H54 (cell line): ENCODE data around the gene HSPA2.
"Not testable (repeated sequence)": the region's sequence is repeated elsewhere in the genome, so short reads cannot be mapped to it uniquely, and the experiment has no call there.

Experiments used
- DNase-seq: peaks from one replicate; pipeline ENCODE4 v3.0.0; 2011; ENCODE audit warnings: low spot score, mixed read lengths; ENCODE audit not compliant: insufficient read length
- FAIRE-seq: peaks from 3 replicates; lab custom pipeline; 2011; peaks lifted over from hg19 to GRCh38; lab: Jason Lieb, UNC
- POLR2A ChIP-seq: IDR thresholded peaks from 2 replicates; pipeline ENCODE4 v1.6.1; 2011; ENCODE audit warnings: low read depth, mild to moderate bottlenecking, low read length

HSPA2 gene

DNA sequence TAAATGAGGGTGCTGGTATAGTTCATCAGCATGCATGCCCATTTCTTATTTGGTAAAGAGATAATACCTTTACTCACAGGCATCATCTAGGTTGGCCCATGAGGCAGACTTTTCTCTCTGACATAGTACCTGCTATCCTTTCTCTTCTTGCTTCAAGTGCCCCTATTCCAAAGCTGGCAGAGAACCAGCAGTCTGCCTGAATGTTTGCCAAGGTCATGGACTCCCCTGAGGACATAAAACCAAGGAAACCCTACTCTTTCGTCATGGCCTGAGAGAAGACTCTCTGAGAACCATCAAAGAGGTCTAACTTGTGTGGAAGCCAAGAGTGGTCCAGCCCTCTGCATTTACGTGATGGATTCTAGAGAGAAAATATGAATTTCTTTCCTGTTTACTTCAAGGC lies 21.1 kb downstream of the HSPA2 start:
- no peak for TF ChIP-seq POLR2A
- DNase-seq (no peak), FAIRE-seq (no peak)

DNA sequence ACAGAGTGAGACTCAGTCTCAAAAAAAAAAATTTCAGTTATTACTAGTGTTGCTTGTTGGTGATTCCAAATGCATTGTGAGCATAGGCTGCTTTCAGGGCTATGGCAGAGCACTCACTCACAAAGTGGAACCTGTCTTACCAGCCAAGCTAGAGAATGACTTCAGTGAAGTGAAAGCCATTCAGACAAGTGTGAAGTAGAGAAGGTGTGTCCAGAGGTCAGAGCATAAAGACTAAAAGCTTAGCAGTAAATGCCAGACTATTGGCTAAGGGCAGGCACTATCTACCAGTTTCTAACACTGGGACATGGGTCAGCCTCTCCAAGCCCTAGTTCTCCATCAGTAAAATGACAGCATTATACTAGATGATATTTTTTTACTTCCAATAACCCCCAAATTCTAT lies 21.9 kb downstream of the HSPA2 start:
- no peak for DNase-seq
- no peak for TF ChIP-seq POLR2A
- FAIRE-seq = no peak

DNA sequence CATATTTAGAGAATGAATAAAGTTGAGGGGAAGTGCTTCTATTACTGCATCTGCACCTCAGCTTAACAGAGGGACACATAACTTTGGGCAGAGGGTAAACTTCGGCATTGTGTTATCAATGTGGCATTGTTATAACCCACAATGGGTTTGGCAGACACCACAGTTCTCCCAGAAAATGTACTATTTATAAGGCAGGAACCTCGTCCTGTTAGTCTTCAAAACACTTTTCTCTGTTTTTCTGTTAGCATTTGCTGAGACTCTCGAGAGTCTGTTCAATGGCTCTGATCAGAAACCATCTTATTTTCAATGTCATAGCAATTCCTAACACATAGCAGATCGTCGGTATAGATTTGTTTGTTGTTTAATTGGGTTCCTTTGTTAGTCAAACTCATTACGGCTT lies 23.2 kb downstream of the HSPA2 start:
- DNase-seq = no peak
- TF ChIP-seq POLR2A = no peak
- no peak for FAIRE-seq

DNA sequence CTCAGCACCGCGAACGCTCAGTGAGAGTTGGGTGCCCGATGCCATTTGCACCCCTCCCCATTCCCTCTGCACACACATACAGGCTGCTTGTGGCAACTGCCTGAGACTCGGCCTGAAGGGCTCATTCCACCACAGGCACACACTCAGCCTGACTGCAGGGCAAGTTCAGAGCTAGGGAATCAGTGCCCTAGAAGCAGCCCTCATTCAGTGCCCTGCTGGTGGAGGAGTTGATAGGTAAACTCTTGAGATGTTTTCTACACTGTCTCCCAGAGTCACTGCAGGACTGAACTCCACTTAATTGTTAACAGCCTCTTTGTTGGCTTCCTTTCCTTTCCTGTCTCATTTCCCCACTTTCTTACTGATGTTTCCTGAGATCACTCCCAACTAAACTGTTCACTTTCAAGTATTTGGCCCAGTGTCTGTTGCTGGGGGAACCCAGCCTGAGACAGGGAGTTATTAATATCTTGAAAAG lies 26.1 kb downstream of the HSPA2 start:
- no peak for TF ChIP-seq POLR2A
- FAIRE-seq (no peak), DNase-seq (no peak)

DNA sequence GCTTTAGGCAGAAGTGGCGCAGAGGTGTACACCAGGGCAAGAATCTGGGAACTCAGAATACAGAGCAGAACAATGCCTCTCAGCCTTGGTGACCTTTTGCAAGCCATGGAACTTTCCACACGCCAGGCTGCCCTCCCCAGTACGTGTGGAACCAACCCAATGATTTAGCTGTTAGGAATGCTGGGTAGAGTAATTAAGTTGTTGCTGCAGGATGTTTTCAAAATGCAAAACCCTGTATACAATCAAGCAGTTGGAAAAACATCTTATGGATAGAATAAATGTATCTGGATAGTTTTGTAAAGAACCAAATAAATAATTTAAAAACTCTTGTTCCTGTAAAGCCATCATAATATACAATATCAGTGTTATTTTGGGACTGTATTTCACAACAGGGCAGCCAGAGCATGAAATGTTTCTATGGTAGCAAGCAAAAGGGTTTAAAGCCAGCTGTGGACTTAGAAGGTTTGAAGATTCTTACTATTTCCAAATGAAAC lies 28.6 kb downstream of the HSPA2 start:
- peak; percentile 41 for DNase-seq
- peak; percentile 96 for FAIRE-seq
- TF ChIP-seq POLR2A = no peak

DNA sequence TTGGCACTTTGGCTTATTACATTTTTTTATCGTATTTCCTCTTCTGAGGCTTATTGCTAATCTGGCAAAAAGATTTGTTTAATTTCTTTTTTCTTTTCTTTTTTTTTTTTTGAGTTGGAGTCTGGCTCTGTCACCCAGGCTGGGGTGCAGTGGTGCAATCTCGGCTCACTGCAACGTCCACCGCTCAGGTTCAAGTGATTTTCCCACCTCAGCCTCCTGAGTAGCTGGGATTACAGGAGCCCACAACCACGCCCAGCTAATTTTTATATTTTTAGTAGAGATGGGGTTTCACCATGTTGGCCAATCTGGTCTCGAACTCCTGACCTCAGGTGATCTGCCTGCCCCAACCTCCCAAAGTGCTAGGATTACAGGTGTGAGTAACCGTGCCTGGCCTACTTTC lies 29.1 kb downstream of the HSPA2 start:
- not testable (repeated sequence) for DNase-seq, FAIRE-seq

DNA sequence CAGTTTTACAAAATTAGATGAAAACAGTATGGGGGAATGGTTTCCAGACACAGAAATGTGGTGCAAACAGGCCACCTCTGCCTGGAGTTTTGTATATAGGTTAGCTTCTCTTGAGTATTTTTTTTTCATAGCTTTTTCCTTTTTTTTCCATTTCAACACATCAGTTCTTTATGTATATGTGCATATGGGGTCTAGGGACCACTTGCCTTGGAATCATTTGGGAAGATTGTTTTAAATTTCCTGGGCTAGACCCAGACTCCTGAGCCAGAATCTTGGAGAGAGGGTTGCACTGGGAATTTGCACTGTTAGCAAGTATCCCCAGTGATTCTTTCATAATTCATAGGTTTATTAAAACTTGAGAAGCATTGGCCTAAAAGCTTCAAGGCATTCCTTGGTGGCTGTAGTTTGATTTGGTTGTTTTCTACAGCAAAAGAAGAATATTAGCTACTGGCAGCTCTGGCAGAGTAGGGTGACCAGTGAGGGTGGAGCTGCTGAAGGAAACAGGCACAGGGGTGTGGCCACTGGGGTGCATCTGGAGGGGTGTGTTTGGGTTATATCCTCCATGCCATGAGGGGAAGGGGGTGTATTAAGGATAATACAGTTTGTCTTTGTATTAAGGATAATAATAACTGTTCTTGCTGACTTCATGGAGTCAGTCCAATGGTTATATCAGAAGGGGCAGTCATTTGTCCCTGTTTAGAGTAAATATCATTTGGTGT lies 32.0 kb downstream of the HSPA2 start:
- FAIRE-seq (no peak), DNase-seq (no peak)
- TF ChIP-seq POLR2A = no peak

DNA sequence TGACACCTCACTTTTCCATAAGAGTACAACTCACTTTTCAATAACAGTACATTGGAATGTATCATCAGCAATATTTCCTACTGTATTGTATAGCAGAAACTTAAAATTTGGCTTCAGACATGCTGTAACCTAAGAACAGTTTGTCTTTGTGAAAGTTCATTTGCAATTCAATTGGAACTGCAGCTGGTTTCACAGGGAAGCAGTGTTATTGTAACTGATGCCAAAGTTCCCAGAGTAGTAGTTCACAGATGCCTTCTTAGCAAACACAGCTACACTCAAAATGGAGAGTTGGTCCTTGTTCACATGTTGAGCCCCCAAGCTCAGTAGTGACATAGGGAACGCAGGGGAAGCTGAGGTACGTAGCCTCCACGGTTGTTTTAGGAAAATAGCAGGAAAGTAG lies 32.6 kb downstream of the HSPA2 start:
- no peak for TF ChIP-seq POLR2A
- peak; percentile 41 for FAIRE-seq
- DNase-seq = no peak

DNA sequence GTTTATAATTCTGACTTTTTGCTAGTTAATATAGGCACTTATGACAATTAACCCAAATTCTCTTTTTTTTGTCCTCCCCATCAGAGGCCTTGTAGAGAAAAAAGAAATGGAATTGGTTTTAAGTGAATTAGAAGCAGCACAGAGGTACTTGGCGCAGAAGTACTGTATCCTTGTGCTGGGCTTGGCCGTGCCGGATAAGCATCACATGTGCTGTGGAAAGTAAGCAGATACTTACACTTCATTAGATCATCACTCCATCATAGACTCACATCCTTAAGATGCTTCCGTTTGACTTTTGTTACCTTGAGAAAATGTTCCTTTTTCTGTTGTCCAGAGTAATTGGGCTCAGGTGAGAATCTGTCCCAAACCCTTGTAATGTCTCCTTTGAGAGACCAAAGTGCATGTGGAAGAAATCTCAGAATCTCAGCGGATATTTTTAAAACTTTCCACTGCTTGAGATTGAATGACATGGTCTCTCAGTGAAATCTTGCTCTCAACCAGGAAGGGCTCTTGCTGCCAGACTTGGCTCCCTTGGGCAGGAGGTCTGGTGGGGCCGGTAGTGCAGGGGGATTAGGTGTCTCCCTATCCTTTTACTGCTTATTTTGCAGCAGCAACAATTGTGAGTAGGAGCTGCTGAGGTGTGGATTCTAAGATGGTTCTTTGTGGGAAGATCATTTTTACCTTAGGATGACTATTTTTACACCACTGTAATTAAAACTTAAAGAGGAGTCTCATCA lies 34.0 kb downstream of the HSPA2 start:
- FAIRE-seq = no peak
- no peak for TF ChIP-seq POLR2A
- no peak for DNase-seq

DNA sequence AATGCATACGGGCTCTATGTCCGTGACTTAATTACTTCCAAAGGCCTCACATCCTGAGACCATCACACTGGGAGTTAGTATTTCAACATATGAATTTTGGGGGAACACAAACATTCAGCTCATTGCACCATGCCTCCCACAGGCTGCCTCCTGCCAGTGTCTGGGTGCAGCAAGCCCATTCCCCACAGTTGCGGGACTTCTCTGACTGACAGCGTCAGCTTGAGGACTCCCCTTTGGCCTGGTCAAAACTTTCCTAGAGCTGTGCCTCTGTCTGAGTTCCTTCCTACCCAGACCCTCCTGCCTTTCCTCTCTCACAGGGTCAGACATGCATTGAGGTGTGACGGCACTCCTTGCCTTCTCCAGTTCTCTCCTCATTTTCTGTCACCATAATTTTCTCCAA lies 36.7 kb downstream of the HSPA2 start:
- DNase-seq (no peak), FAIRE-seq (no peak)
- no peak for TF ChIP-seq POLR2A

DNA sequence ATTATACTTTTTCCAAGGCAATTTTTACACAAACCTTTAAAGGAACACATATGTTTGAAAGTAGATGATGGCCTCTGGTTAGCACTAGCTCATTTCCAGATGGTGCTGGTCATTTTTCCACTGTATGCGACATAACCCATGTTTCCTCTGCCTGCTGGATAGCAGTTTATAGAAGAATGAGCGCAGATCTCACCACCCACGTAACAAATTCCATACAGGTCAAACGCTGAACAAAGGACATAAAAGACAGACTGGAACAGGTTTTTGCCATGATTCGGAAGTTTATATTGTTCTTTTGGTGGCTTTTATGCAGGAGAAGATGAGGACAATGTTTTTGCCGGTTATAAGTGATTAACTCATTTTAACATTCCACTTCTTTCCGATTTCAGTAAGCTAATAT lies 39.9 kb downstream of the HSPA2 start:
- FAIRE-seq (no peak), DNase-seq (no peak)
- no peak for TF ChIP-seq POLR2A

DNA sequence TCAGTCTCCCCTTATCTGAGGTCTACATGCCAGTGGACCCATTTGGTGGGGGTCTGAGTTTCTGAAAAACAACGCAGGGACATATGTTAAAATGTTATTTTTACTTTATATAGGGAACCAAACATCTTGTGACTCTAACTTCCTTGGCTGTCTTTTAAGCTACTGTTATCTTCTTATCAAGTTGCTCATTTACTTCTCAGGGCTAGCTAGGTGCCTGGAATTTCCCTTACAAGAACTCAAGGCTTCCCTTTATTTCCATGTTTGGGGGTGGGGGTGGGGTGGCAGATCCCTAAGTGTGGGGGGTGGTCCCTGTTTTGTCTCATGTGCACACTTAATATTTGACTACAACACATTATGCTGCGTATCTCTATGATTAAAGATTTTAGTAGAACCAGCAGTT lies 40.8 kb downstream of the HSPA2 start:
- no peak for TF ChIP-seq POLR2A
- FAIRE-seq = no peak
- no peak for DNase-seq

DNA sequence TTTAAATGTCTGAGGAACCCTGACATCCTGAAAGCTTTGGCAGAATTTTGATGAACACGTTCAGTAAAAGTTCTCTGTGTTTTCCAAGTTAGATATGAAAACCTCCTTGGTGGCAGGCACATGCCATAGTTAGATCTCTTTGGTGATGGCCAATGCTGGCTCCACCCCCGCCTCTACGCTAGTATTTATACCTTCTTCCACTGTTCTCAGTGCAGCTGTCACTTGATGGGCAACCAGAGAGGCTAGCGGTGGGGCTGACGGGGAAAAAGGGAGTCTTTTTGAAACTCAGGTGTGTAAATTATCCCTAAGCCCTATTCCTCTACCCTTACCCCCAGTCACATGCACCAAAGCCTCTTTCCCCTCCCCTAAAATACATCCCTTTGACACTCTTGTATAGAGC lies 41.3 kb downstream of the HSPA2 start:
- no peak for FAIRE-seq
- no peak for TF ChIP-seq POLR2A

DNA sequence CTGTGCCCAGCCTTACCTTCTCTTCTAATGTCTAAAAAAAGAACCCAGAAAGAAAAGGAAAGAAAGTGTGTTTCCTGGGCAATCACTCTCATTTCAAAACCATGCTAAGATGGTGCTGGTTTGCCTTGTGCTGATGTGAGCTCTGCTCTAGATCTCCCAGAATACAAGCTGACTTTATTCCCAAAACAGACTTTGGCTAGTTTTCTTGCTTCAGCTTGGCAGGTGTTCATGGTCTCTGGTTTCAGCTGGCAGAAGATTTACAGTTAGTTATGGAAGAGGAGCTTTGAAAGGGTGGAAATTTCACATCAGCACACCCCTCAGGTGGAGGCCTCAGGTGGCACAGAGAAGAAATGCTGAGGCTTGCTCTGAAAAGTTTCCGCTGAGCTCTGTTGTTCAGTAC lies 43.6 kb downstream of the HSPA2 start:
- FAIRE-seq = no peak
- DNase-seq = no peak
- no peak for TF ChIP-seq POLR2A

More for the DNA sequence above, 41.3 kb downstream of the HSPA2 start:
- DNase-seq = no peak

DNA sequence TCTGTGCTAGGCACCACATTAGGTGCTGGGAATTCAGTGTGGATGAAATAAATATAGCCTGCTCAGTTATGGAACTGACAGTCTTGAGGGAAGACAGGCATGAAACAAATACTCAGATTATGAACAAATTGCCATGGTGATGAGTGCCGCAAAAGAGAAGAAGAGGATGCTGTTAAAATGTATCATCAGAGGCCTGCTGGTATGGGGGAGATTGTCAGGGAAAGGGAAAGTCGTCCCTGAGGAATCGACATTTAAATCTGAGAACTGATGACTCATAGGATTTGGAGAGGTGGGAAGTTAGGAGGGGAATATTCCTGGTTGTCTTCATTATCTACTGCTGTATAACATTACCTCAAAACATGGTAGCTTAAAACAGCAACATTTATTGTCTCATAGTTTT lies 51.3 kb downstream of the HSPA2 start:
- FAIRE-seq = no peak
- no peak for TF ChIP-seq POLR2A
- DNase-seq = no peak
